Urinary bladder (tissue), 4 donors: ENCODE measurements around the gene NR1H3. TPM values are rescaled to one million over a fixed set of nuclear protein-coding genes. Genes with fewer than 3 reads are reported as not detected.

Source experiments
- DNase-seq: peaks from one replicate; pipeline ENCODE4 v3.0.0-alpha.2; 2015; ENCODE audit errors: extremely low spot score
- H3K27ac ChIP-seq: one replicate; pipeline ENCODE4 v1.5.1; 2013; ENCODE audit warnings: low read depth, mild to moderate bottlenecking, moderate library complexity
- H3K36me3 ChIP-seq: one replicate; pipeline ENCODE4 v1.6.1; 2013; ENCODE audit warnings: mild to moderate bottlenecking, moderate library complexity; ENCODE audit not compliant: insufficient read depth
- H3K4me1 ChIP-seq: one replicate; pipeline ENCODE4 v1.6.1; 2013; ENCODE audit warnings: mild to moderate bottlenecking, moderate library complexity; ENCODE audit not compliant: insufficient read depth
- H3K4me3 ChIP-seq: one replicate; pipeline ENCODE4 v1.5.1; 2013; ENCODE audit warnings: low read depth, low read length
- WGBS: extraction: QIAGEN DNeasy Blood & Tissue Kit; methylation state at CpG from one replicate; pipeline ENCODE4 v1.1.7; 2013; 5-methylcytosine and 5-hydroxymethylcytosine counted together
- polyA plus RNA-seq: library from polyadenylated mRNA; stranded (reverse); fragments of 200-250 nt; gene quantifications from one replicate; pipeline ENCODE4 v1.2.3, GENCODE V29; 2013
- total RNA-seq: library from RNA; depleted of rRNA; stranded (reverse); fragments of >200 nt; gene quantifications from one replicate; pipeline ENCODE4 v1.2.3, GENCODE V29; 2014
- donor health status: healthy with polysubstance abuse.
- donor health status: healthy.

Gene NR1H3
- total and polyA plus RNA-seq, 2 donors, result 16.8 to 43.3 TPM

GRCh38 chr11:47233989-47234668 is 23.7 kb upstream of the NR1H3 start:
- no peaks in the 10 kb centered on the region for H3K4me1 ChIP-seq
- WGBS, result 55% methylated on average over 11 of the region's 11 CpGs
- no peak overlapping the region for H3K27ac ChIP-seq
- no peaks in the 10 kb centered on the region for H3K36me3 ChIP-seq
- no peak for DNase-seq
- no peak overlapping the region for H3K4me3 ChIP-seq

- Histone ChIP-seq H3K4me3 (no peak overlapping the region), H3K27ac (no peak overlapping the region), H3K4me1 (no peaks in the 10 kb centered on the region), H3K36me3 (no peaks in the 10 kb centered on the region)
- WGBS, result 56% methylated on average over 12 of the region's 12 CpGs
- DNase-seq, result no peak
Measured at GRCh38 chr11:47234669-47235100, 23.1 kb upstream of the NR1H3 start.

DNA sequence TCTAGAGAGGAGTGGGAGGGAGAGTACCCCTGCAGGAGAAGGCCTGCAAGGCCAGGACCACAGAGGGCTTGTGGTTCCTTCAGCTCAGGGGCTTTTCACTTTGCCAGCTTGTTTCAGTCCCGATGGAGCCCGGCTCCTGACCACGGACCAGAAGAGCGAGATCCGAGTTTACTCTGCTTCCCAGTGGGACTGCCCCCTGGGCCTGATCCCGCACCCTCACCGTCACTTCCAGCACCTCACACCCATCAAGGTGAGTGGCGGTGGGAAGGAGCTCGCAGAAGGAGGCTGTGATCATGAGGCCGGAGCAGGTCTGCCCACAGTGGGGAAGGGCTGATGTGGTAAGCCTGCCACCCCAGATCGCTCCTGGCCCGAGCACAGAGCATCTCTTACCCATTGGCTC is 22.6 kb upstream of the NR1H3 start:
- no peak overlapping the region for H3K4me3 ChIP-seq
- no peaks in the 10 kb centered on the region for H3K4me1 ChIP-seq
- DNase-seq, result no peak
- 93% methylated on average over 12 of the region's 12 CpGs for WGBS
- no peaks in the 10 kb centered on the region for H3K36me3 ChIP-seq
- no peak overlapping the region for H3K27ac ChIP-seq

DNA sequence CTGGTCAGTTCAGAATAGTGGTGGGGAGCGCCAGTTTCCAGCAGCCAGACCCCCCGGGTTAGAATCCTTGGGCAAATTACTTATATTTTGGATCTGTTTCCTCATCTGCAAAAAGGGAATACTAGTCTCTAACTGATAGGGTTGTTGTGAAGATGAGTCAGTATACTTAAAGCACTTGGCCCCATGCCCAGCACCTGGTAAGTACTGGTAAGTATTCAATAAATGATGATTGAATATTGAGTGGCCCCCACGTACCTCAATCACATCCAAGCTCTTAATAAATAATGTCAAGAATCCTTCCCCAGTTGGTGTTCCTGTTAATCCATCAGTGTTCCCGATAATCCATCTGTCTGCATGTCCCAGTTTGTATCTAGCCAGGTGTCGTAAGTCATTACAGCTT is 21.3 kb upstream of the NR1H3 start:
- H3K4me1 ChIP-seq, result no peaks in the 10 kb centered on the region
- H3K4me3 ChIP-seq, result no peak overlapping the region
- WGBS, result 89% methylated on average over 5 of the region's 5 CpGs
- no peaks in the 10 kb centered on the region for H3K36me3 ChIP-seq
- H3K27ac ChIP-seq, result no peak overlapping the region
- no peak for DNase-seq

DNA sequence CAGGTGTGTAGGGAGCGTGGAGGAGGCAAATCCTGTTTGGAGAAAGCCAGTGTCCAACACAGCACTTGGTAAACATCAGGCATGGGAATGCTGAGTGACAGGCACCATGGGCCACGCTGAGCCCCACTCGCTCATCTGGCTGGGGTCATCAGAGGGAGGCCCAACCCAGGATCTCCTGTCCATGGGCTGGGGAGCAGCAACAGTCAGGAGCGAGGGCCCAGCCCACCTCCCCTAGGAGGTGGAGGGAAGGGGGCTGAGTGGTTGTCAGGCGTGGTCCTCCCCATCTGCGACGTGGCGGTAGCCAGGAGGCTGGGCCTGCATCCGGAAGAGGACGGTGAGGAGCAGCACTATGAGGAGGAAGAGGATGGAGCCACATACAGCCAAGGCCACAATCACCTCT is 17.9 kb upstream of the NR1H3 start:
- Histone ChIP-seq H3K27ac (no peak overlapping the region), H3K4me1 (no peaks in the 10 kb centered on the region), H3K36me3 (peaks cover 4% of the 10 kb centered on the region), H3K4me3 (no peak overlapping the region)
- 93% methylated on average over 10 of the region's 10 CpGs for WGBS
- no peak for DNase-seq

DNA sequence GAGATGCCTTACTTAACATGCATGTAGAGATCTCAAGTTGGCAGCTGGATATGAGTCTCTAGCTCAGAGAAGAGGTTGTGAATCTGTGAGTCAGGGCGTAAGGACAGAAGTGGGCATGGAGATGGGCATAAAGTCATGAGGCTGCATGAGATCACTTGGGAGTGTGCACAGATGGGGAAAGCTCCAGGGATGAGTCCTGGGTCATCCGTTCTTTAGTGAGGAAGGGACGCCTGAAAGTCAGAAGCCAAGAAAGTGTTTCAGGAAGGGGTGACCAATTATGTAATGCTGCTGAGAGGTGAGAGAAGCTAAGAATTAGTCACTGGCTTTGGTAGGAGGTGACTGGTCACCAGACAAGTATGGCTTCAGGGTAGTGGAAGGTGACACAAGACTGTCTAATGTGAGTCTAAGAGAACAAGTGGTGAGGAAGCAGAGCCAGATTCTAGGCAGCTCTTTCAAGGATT is 15.9 kb upstream of the NR1H3 start:
- no peaks in the 10 kb centered on the region for H3K4me1 ChIP-seq
- H3K36me3 ChIP-seq, result peaks cover 5% of the 10 kb centered on the region
- no peak overlapping the region for H3K27ac ChIP-seq
- WGBS, result 97% methylated on average over 3 of the region's 3 CpGs
- no peak overlapping the region for H3K4me3 ChIP-seq
- no peak for DNase-seq

- peaks cover 6% of the 10 kb centered on the region for H3K36me3 ChIP-seq
- H3K4me3 ChIP-seq, result no peak overlapping the region
- WGBS, result 94% methylated on average over 21 of the region's 21 CpGs
- peaks cover 1% of the 10 kb centered on the region for H3K4me1 ChIP-seq
- DNase-seq, result no peak
- no peak overlapping the region for H3K27ac ChIP-seq
Measured at GRCh38 chr11:47242596-47243192, 15.1 kb upstream of the NR1H3 start.

- Histone ChIP-seq H3K4me3 (no peak overlapping the region), H3K36me3 (peaks cover 6% of the 10 kb centered on the region), H3K4me1 (peaks cover 2% of the 10 kb centered on the region), H3K27ac (no peak overlapping the region)
- WGBS, result 77% methylated on average over 4 of the region's 4 CpGs
- no peak for DNase-seq
Measured at GRCh38 chr11:47243454-47243853, 14.3 kb upstream of the NR1H3 start.

DNA sequence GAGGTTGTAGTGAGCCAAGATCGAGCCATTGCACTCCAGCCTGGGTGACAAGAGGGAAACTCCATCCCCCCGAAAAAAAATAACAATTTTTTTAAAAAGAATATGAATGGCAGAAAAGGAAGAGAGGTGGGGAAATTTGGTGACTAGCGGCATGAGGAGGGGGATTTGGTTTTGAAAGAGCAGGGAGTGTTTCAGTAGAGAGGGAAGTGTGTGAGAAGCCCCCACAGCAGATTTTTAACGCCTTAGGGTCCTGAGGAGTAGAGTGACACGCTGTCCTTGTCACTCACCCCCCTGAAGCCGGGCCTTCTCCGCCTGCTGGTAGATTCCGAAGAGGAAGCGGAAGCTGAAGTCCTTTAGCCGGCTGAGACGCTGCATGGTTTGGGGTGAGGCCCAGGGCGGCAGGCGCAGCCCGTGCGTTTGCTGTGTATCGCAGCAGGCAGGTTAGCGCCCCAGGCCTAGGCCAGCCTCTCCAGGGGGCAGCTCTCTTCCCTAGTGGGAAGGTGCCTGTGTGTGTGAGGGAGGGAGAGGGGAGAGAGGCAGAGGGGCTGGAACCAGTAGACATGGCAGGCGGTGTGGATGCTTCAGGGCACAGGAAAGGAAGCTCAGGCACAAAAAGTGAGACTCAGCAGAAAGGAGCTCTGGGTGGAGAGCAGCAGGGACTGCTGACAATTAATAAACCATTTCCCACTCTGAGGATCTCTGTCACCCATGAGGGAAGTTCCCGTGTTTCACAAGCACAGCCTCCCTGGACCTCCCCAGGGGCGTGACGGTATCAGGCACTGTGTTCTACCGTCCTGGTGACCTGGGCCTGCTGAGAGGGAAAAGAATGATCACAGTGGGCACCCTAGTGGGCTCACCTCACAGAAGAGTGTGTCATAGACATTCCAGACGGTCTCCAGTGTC is 13.1 kb upstream of the NR1H3 start:
- H3K36me3 ChIP-seq, result peaks cover 6% of the 10 kb centered on the region
- H3K4me1 ChIP-seq, result peaks cover 2% of the 10 kb centered on the region
- no peak overlapping the region for H3K27ac ChIP-seq
- WGBS, result 90% methylated on average over 23 of the region's 23 CpGs
- H3K4me3 ChIP-seq, result no peak overlapping the region
- no peak for DNase-seq

DNA sequence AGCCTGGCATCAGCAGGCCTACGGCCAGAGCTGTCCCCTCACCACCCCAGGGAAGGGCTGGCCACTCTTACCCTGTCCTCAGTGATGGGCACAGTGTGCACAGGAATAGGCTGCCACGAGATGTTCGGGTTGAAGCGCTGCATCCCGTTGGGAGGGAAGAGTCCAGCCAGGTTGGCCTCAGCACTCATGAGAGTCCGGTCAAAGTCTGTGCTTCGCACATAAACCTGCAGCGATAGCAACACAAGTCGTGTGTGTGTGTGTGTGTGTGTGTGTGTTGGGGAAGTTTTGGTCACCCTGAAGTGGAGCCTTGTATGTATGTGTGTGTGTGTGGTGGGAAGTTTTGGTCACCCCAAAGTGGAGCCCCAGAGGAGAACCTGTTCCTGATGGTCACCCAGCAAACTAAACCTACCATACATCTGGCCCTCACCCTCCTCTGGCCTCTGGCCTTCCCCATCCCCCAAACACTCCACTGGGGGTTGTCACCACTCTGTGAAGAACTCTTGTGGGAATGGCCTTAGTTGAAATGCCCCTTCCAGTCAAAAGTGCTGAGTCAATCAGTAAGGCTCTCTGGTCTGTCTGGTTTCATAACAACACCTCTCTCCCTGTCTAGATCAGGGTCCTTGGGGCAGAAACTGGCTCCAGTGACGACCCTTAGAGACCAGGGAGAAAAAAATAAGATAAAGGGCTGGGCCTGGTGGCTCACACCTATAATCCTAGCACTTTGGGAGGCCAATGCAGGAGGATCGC is 12.0 kb upstream of the NR1H3 start:
- Histone ChIP-seq H3K36me3 (peaks cover 6% of the 10 kb centered on the region), H3K4me1 (peaks cover 2% of the 10 kb centered on the region), H3K27ac (no peak overlapping the region), H3K4me3 (no peak overlapping the region)
- 89% methylated on average over 11 of the region's 11 CpGs for WGBS
- DNase-seq, result no peak

- H3K4me3 ChIP-seq, result no peak overlapping the region
- H3K27ac ChIP-seq, result no peak overlapping the region
- 81% methylated on average over 5 of the region's 5 CpGs for WGBS
- no peak for DNase-seq
- H3K36me3 ChIP-seq, result peaks cover 1% of the 10 kb centered on the region
- peaks cover 2% of the 10 kb centered on the region for H3K4me1 ChIP-seq
Measured at GRCh38 chr11:47247502-47247901, 10.3 kb upstream of the NR1H3 start.

DNA sequence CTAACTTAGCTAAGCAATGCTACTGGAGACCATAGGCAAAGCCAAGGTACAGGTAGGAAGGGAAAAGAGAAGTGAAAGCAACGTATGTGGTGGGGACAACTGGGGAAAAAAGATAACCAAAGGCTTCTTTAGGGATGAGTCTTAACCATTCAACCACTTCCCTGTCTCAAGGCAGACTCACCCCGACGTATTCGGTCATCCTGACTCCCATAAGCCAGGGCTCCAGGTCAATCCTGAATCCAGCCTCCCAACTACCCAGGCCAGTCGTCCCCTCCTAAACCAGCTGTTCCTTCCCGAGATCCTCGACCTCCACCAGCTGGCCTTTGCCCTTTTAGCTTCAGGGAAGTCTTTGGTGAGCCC is 9.5 kb upstream of the NR1H3 start:
- DNase-seq, result no peak
- Histone ChIP-seq H3K4me3 (peak overlapping the region; percentile 61), H3K36me3 (peaks cover 1% of the 10 kb centered on the region), H3K4me1 (peaks cover 2% of the 10 kb centered on the region), H3K27ac (peak overlapping the region; percentile 13)
- under 1% methylated on average over 7 of the region's 7 CpGs for WGBS

DNA sequence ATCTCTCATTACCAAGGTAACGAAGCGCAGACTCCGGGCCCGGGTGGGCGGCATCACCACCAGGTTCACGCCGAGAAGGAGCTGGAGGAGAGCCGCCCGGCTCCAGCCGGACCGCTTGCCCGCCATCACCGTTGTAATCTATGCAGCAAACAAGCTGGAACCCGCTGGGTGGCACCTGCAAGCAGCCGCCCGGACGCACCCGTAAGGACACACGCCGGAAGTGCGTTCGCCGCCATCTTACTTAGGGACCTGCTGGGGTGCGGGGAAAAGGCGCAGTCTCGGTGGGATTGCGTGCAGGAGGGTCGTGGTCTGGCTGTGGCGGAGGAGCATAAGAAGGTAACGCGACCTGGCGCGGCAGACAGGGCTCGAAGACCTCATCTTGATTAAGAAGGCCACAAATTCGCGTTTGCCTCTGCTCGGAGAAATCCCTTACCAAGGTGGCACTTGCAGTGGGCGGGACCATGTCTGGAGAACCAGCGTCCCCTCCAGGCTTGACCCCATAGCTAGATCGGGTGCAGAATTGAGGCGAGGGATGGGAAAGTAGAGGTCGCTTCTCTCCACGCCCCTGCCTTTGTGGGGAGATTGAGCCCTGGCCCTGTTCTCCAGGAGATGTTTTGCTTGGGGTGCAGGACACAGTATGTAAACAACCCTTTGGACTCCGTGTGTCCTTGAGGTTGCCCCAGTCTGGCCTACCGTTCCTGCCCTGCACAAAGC is 9.0 kb upstream of the NR1H3 start, which contains the start of gene ACP2:
ACP2 (minus strand) TSS at position 151 of the 714 bp plus-strand sequence; CDS start at position 126, 25 bp downstream.
- Histone ChIP-seq H3K36me3 (peaks cover 1% of the 10 kb centered on the region), H3K4me3 (peak within 1 kb of the TSS; percentile 61), H3K27ac (peak within 1 kb of the TSS; percentile 62), H3K4me1 (peaks cover 2% of the 10 kb centered on the region)
- DNase-seq, result no peak
- under 1% methylated on average over 45 of the region's 45 CpGs for WGBS
